NCI-H187 treated with DMSO at 0.1 percent for 48 hours (cell line): Measurements from ENCODE around the gene TMEM41B.
"Not testable (repeated sequence)": the region's sequence is repeated elsewhere in the genome, so short reads cannot be mapped to it uniquely, and the experiment has no call there.

Source experiments
- DNase-seq: peaks from one replicate; lab custom pipeline; 2025; lab: John Stamatoyannopoulos, UW

TMEM41B gene

DNA sequence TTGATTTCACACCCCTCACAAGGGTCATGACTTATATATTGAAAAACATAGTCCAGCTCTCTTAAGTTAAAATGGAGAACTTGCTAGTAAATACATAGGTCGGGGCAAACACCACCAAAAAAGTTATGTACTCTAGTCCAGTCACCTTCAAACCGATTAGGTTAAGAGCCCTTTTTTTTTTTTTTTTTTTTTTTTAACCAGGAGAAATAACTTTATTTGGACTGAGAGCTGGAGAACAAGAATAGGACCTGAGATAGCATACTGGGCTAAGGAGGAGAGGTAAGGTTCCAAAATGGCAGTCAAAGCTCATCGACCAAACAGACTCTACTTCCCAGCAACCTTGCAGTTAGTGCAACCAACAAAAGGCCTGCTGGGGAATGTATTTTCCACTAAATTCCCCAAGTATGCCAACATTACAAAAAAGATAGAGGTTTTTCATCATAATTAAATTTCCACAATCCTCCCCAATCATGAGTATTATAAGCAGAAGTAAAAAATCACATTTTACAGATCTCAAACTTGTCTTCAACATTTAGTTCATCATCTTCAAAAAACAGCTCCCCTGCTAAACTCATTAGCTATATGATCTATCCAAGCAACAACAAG lies 3.8 kb downstream of the TMEM41B start:
- DNase-seq, result no peak

DNA sequence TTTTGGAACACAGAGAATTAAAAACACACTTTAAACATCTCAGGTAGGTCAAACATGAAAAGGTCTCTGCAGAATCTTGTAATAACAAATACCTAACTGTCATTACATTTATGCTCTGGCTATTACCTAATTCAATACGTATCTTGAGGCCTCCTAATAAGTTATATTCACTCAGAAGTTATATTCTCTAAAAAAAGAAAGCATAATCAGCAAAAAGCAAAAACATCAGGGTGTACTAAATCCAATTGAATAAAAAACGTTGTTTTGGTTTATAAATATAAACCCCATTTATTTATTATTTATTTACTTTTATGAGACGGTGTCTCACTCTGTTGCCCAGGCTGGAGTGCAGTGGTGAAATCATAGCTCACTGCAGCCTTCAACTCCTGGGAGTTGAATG lies 10.2 kb downstream of the TMEM41B start:
- DNase-seq, result no peak

DNA sequence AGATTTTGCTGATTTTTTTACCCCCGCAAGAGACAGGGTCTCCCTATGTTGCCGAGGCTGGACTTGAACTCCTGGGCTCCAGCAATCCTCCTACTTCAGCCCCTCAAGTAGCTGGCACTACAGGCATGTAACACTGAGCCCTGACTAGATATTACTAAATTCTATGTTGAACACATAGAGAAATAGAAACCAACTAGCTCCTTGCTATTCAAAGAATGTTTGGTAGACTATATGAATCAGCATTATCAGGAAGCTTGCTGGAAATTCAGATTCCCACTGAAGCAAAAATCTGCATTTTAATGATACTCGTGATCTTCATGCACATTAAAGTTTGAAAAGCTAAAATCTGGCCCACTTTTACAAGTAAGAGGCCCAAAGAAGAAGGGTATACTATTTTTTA lies 11.9 kb downstream of the TMEM41B start:
- no peak for DNase-seq

DNA sequence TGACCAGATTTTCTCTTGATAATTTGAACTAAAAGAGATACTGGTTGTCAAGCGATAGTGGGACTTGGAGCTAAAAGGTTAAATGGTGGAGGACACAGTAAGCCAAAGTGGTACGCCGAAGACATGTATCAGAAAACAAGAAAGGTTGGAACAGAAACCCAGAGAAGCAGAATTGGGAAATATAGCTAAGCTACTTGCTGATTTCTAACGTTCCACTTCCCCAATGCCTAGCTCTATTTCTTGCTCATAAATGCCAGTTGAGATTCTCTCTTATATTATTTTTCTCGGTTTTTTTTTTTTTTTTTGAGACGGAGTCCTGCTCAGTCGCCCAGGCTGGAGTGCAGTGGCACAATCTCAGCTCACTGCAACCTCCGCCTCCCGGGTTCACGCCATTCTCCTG lies 12.7 kb downstream of the TMEM41B start:
- no peak for DNase-seq

DNA sequence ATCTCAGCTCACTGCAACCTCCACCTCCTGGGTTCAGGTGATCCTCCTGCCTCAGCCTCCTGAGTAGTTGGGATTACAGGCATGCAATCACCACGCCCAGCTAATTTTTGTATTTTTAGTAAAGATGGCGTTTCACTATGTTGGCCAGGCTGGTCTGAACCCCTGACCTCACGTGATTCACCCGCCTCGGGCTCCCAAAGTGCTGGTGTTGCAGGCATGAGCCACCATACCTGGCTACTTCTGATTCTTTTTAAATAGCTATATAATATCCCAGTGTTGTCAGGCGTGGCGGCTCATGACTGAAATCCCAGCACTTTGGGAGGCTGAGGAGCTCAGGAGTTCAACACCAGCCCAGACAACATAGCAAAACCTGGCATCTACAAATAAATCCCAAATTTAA lies 20.7 kb downstream of the TMEM41B start:
- DNase-seq, result no peak

DNA sequence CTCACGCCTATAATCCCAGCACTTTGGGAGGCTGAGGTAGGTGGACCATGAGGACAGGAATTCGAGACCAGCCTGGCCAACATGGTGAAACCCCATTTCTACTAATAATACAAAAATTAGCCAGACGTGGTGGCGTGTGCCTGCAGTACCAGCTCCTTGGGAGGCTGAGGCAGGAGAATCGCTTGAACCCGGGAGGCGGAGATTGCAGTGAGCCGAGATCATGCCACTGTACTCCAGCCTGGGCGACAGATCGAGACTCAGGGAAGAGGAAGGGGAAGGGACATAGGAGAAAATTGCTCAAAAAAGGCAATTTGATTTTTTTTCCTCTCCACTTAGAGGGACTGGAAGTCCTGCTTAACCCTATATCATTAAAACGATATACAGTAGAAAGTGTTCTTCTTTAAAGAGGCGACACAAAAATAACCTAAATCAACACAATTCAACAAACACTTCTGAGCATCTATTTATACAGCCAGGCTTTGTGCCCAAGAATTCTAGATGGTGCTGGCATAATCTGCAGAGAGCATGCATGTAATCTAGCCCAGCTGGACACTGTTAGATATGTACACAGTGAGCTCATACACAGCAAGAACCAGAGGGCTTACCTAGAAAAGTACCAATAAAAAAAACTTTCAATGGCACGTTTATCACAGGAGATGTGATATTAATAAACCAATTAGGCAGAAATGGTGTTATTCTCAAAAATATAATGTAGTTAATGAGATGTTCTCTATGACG lies 28.4 kb downstream of the TMEM41B start:
- DNase-seq, result no peak

DNA sequence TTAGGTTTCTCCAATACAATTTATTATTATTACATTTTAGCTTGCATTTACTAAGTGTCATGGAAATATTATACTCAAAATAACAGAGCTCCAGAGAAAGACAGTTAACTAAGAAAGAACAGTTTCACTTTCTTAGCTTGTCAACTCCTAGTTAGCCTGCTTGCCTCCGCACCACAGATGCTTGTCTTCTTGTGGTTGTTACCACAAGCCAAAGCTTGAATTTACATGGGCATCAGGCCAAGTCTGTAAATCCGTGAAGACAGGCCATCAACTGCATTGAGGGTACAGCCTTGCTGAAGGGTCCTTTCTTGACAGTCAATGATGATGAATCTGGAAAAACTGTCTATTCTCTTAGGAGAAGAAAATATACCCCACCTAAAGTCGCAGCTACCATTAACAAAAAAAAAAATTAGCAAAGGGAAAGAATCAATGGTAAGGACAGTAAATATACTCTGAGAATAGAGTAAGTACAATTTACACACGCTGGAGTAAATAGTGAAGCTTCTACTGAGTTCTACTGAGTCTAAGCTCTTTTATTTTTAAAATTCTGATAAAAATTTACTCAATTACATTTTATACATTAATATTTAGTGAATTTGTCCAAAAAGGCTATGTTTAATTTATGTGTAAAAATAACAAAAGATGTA lies 33.6 kb downstream of the TMEM41B start:
- DNase-seq, result no peak

DNA sequence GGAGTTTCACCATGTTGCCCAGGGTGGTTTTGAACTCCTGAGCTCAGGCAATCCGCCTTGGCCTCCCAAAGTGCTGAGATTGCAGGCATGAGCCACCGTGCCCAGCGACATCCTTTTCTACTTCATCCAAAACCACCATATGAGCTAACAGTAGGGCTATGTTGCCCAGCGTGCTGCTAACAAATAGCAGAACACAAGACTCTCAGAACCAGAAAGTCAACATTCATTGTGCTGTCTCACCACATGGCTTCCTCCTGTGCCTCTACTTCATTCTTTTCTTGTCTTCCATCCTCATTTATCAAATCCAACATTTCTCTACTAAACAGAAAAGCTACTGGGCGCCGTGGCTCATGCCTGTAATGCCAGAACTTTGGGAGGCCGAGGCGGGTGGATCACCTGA lies 37.2 kb downstream of the TMEM41B start:
- DNase-seq, result no peak

DNA sequence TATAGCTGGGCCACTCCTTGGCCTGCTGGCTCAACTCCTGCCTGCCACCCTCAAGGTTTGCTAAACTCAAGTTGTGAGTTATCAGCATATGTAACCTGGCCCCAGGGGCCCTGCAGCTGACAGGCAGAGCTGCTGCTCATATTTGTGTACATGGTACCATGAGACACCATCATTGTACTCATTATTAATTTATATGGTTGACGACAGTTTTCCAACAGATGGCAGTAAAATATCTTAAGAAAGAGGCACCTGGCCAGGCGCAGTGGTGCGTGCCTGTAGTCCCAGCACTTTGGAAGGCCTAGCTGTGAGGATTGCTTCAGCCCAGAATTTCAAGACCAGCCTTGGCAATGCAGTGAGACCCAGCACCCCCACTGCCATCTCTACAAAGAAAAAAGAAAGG lies 37.8 kb downstream of the TMEM41B start:
- DNase-seq, result no peak

DNA sequence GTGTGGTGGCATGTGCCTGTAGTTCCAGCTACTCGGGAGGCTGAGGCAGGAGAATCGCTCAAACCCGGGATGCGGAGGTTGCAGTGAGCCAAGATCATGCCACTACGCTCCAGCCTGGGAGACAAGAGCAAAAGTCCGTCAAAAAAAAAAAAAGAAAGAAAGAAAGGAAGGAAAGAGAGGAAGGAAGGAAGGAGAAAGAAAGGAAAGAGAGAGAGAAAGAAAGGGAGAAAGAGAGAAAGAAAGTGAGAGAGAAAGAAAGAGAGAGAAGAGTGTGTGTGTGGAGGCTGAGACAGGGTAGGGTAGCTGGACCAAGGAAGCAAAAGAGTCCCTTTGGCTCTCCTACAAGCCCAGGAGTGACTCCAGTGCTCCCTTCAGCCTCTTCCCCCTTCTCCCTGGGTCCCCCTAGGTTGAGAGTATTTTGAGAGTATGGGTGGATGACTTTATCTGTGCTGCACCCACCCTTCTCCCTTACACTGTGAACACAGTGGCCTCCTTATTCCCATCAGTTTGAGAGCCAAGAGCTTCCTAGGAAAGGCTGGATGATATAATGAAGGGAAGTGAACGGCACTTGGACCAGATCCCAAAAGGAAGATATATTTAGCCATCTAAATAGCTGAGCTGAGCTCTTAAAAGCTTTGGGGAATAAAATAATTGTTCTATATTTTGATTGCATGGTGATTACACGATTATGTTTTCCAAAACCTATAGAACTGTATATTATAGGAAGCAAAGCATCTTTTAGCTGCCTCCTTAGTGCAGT lies 39.7 kb downstream of the TMEM41B start:
- DNase-seq, result no peak

DNA sequence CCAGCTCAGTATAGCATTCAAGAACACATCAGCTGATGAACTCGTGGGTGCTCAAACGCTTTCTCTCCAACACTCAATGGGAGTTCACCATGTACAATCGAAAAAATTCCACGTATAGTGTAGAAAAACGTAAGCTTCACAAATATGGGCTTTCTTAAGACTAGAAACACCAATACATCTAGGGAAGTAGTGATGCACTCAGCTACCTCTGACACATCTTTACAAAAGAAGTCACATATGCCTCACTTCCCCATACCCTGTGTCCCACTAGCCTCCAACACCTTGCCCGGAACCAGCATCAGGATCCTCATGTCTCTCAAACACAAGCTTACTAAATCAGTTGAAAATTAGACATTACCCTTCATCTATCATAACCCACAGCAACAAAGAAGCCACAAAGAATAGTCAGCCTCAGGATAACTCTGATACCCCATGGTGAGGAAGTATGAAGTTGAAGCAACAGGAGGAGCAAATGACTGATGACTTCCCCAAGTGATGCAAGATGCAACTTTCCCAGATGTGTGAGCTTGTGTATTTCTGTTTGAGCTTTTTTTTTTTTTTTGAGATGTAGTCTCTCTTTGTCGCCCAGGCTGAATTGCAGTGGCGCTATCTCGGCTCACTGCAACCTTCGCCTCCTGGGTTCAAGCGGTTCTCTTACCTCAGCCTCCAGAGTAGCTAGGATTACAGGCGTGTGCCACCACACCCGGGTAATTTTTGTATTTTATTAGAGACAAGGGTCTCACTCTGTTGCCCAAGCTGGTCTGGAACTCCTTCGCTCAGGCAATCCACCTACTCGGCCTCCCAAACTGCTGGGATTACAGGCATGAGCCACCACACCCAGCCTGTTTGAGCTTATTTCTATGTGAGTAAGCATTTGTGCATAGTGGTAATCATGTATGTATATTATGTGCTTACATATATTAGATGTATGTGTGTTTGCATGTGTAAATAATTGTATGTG lies 40.7 kb downstream of the TMEM41B start:
- DNase-seq, result no peak

DNA sequence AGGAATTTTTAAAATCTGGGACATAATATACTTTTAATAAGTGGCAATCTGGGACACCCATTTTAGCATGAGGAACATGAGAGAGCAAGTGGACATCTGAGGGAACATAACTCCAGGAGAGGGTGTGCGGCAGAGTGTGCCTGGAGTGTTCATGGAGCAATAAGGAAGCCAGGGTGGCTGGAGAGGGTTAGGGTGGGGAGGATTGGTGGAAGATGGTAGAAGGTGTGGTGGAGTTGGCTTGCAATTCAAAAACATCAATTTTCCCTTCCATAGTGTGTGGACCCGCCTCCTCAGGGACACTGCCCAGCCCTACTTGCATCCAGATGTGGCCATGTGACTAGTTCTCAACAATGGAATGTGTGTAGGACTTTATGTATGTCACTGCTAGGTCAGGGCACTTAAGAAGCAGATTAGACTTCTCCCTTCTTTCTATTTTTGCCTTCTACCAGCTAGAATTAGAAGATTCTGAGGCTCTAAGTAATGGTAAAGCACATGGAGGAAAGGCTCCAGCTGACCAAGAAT lies 44.8 kb downstream of the TMEM41B start:
- DNase-seq, result no peak

DNA sequence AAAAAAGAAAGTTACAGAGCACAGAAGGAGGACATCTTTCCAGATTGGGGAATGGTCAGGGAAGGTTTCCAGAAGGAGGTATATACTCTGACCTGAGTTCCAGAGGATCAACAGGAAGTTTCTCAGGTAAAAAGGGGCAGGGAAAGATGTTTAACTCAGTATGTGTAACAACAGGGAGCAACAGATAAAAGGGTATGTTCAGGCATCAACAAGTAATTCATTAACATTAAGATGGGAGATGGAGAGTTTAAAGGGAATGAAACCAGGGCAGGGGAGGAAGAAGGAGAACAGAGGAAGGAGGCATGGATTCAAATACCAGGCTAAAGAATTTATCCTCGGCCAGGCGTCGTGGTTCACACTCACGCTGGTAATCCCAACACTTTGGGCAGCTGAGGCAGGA lies 46.7 kb downstream of the TMEM41B start:
- DNase-seq, result no peak

DNA sequence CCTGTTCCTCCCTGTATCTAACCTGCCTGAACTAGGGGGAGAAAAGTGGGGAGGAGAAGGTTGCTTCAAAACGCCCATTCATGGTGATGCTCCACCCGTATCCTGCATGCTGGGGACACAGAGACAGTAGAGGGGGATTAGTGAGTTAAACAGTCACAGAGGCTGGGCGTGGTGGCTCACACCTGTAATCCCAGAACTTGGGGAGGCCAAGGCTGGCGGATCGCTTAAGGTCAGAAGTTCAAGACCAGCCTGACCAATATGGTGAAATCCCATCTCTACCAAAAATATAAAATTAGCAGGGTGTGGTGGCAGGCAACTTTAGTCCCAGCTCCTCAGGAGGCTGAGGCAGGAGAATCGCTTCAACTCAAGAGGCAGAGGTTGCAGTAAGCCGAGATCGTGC lies 47.5 kb downstream of the TMEM41B start:
- DNase-seq, result no peak

DNA sequence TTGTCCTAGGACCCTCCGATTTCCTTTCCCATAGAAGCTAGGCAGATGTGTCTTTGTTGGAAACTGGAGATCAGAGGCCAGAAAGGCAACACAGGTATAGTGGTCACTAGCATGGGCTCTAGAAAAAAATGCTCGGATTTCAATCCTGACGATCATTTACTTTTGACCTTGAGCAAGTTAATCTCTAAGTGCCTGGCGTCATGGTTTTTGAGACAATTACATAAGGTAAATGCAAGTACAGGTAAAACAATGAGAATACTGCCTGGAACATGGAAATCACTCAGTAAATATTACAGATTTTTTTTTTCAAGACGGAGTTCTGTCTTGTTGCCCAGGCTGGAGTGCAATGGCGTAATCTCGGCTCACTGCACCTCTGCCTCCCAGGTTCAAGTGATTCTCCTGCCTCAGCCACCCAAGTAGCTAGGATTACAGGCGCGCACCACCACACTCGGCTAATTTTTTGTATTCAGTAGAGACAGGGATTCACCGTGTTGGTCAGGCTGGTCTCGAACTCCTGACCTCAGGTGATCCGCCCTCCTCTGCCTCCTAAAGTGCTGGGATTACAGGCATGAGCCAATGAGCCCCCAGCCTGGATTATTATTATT lies 48.2 kb downstream of the TMEM41B start:
- no peak for DNase-seq

DNA sequence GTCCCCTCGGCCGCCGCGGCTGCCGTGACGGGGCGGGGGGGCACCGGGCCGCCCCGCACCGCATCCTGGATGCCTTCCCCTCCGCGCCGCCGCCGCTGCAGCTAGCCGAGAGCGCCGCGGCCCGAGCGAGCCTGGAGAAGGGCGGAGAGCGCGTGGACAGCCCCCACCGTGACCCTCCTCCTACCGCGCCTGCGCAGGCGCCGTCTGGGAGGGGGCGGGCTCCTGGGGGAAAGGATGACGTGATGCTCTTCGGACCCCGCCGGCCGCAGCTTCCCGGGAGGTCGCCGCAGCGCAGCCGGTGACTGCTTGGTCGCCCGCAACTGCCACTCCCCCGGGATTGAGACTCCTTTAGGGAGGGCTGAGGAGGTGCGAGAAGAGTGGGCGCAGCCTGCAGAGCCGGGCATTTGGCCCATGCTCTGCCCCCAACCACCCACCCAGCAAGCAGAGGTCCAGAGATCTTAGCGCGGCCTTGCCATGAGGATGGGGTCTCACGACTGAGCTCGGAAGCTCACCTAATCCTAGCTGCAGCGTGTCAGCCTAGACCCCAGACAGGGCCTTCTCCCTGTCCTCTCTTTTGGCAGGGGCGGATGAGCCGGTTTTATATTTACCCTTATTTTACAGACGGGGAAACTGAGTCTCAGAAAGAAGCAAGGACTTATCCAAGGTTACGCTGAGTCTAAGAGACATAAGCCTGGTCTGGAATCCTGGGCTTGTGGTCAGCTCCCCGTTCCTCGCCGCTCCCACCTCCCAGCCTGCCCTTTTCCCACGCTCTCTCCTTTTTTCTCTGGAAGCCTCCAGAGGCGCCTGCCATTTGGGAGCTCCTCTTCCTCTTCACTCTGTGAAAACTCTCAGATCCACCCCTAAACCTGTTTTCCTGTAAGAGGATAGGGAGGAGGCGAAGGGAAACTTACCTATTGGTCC lies 48.9 kb downstream of the TMEM41B start, which contains the start of gene DENND5A:
Gene DENND5A, minus strand, starts transcription at position 140 of the 921 bp plus-strand sequence. CDS start 281 bp downstream, outside the sequence.
- DNase-seq, result peak; percentile 12

DNA sequence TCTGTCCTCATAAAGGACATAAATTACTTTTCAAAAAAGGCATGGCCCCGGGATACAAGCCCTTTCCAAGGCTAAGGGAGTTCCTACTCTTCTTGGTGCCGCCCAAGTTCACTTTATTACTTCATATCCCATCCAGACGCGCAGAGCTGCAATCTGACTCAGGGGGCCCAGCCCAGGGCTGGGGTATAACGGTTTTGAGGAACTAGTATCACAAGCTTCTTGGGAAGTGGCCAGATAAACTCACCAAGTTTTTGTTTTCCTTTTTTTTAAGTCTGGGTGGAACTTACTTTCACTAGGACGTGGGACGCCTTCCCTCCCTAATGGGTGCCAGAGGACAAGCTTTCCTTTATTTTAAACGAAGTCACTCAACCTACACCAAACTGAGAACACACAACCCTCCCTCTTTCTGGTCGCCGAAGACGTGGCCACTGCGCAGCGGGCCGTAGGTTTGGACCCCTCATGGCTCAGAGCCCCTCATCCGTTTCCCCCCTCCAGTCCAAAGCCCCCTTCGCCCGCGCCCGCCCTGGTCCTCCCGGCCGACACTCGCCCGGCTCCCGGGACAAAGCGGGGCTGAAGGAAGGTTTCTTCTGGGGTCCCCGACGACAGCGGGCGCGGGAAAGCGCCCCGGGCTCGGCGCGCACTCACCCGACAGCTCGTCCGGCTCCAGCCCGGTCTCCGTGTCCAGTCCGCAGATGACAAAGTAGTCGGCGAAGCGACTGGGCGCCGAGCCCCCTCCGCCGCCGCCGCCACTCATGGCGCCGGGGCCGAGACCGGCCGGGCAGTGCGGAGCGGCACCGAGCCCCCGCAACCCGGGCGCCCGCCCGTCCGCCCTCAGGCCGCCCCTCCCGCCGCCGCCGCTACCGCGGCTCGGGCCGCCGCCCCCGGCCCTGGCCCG lies 49.8 kb downstream of the TMEM41B start:
- DNase-seq, result no peak

DNA sequence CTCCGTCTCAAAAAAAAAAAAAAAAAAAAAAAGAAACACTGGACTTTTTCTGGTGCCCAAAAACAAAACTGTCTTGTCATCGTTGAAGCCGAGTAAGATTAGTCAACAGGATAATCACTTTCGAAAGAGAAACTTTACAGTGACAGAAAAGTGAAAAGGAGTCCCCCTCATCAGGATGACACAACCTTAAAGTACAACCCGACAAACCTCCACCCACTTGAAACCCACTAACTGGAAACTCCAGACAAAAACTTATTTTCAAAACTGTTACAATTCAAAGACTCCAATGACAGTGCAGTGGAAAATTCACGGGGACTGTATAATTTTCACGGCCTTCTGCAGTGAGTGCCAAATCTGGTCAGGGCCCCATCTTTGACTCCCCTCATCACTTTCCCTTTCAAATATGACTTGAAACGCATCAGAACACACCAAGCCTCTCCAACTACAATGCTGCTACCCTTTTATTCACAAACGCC lies 50.5 kb downstream of the TMEM41B start:
- DNase-seq, result no peak

DNA sequence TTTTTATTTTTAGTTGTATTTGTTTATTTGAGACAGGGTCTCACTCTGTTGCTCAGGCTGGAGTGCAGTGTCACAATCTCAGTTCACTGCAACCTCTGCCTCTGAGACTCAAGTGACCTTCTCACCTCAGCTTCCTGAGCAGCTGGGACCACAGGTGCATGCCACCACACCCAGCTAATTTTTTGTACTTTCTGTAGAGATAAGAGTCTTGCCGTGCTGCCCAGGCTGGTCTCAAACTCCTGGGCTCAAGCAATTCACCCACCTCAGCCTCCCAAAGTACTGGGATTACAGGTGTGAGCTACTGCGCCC lies 53.6 kb downstream of the TMEM41B start:
- DNase-seq, result not testable (repeated sequence)
